Measurements from ENCODE around the gene DHRS13. TPM values are rescaled to one million over a fixed set of nuclear protein-coding genes. Genes with fewer than 3 reads are reported as not detected.
A peak's percentile ranks its signal among the peaks of the same experiment; 100 is the strongest.

The DHRS13 gene
- total RNA-seq, result 18.7 and 20.5 TPM in 2 replicates

- DNase-seq, result peak; percentile 97
Measured at GRCh38 chr17:28902819-28903545, at the start of gene DHRS13. TSS of gene DHRS13 (minus strand) at chr17:28903079. CDS start at chr17:28902944, 135 bp downstream.

- peak; percentile 100 for DNase-seq
Measured at GRCh38 chr17:28951991-28952975, 49.4 kb upstream of the DHRS13 start.

- peak; percentile 100 for DNase-seq
Measured at GRCh38 chr17:28951428-28951990, 48.6 kb upstream of the DHRS13 start, which contains the start of gene PHF12. TSS of gene PHF12 (minus strand) at chr17:28951518. CDS start at chr17:28950960, 558 bp downstream.

- DNase-seq, result no peak
Measured at GRCh38 chr17:28950752-28951427, 48.0 kb upstream of the DHRS13 start.

- peak; percentile 58 for DNase-seq
Measured at GRCh38 chr17:28950017-28950751, 47.3 kb upstream of the DHRS13 start.

- peak; percentile 64 for DNase-seq
Measured at GRCh38 chr17:28949185-28950016, 46.5 kb upstream of the DHRS13 start.

GRCh38 chr17:28948873-28949184 lies 46.0 kb upstream of the DHRS13 start:
- DNase-seq, result peak; percentile 68

- DNase-seq, result no peak
Measured at GRCh38 chr17:28948342-28948741, 45.5 kb upstream of the DHRS13 start.

GRCh38 chr17:28947639-28948038 lies 44.8 kb upstream of the DHRS13 start:
- no peak for DNase-seq

- DNase-seq, result peak; percentile 92
Measured at GRCh38 chr17:28946239-28946638, 43.4 kb upstream of the DHRS13 start.

GRCh38 chr17:28944862-28945741 lies 42.2 kb upstream of the DHRS13 start:
- DNase-seq, result peak; percentile 38

GRCh38 chr17:28944343-28944742 lies 41.5 kb upstream of the DHRS13 start:
- DNase-seq, result no peak

GRCh38 chr17:28942925-28943324 lies 40.0 kb upstream of the DHRS13 start:
- no peak for DNase-seq

GRCh38 chr17:28941251-28941650 lies 38.4 kb upstream of the DHRS13 start:
- DNase-seq, result no peak

- DNase-seq, result no peak
Measured at GRCh38 chr17:28940675-28941074, 37.8 kb upstream of the DHRS13 start.

- DNase-seq, result peak; percentile 58
Measured at GRCh38 chr17:28940142-28940541, 37.3 kb upstream of the DHRS13 start.

GRCh38 chr17:28938552-28938951 lies 35.7 kb upstream of the DHRS13 start:
- DNase-seq, result no peak

GRCh38 chr17:28937044-28937729 lies 34.3 kb upstream of the DHRS13 start:
- no peak for DNase-seq

GRCh38 chr17:28935744-28936460 lies 33.0 kb upstream of the DHRS13 start:
- DNase-seq, result no peak

All from dermis blood vessel endothelial cell (primary cell).